CD4-positive, alpha-beta T cell treated with Interleukin-15 for 1 hour (primary cell): ENCODE data around the gene TPM3.
A peak's percentile ranks its signal among the peaks of the same experiment; 100 is the strongest.
"Not testable (repeated sequence)": the region's sequence is repeated elsewhere in the genome, so short reads cannot be mapped to it uniquely, and the experiment has no call there.

Experiments used
- DNase-seq: peaks from one replicate; pipeline ENCODE4 v3.0.0-alpha.2; 2020

Gene TPM3

DNA sequence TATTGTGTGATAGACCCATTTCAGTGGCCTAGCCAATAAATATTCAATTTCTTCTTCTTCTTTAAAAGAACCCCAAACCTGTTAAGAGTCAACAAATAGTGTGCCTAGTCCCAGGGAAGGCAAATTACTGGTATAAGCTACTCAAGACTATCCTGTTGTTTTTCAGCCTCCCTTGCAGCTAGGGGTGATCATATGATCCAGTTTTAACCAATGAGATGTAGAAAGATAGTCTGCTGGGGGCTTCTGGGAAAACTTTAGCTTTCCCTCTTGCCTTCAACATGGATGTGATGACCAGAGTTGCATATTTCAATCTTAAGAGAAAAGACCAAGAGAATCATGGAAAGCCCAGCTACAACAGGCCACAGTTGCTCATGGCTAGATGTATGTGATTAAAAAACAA lies 32.3 kb downstream of the TPM3 start:
- no peak for DNase-seq

DNA sequence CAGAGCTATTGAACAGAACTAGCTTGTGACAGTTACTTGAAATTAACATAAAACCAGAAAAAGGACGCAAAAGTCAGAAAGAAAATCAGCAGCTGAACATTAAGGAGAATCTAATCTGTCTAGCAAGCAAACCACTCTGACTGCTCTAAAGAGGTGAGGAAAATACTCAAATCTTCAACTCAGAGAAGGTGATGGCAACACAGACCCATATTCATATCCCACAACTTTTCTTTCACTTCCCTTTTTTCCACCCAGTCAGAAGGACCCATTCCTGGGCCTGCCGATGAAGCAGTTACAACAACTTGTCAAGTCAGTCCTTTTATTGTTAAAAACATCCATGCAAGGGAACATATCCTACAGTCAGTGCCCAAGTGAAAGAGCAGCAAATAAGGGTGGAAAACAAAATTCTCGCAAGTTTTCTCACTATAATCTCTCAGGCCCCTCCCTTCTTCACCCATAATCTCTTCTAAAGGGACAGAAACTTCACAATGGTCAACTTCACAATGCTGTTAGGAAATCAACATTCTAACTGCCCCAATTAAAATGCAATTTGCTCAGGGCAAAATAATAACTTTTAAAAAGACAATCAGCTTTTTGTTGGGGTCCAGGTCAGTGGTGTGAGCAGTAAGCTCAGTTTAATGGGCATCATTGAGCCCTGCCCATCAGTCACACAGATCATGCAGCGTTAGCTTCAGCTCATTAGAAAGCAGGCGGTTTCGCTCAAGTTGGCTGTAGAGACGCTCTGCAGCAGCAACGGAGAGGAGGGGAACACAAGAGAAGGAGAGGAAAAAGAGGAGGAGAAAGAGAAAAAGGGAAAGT lies 33.4 kb downstream of the TPM3 start:
- DNase-seq, result no peak

DNA sequence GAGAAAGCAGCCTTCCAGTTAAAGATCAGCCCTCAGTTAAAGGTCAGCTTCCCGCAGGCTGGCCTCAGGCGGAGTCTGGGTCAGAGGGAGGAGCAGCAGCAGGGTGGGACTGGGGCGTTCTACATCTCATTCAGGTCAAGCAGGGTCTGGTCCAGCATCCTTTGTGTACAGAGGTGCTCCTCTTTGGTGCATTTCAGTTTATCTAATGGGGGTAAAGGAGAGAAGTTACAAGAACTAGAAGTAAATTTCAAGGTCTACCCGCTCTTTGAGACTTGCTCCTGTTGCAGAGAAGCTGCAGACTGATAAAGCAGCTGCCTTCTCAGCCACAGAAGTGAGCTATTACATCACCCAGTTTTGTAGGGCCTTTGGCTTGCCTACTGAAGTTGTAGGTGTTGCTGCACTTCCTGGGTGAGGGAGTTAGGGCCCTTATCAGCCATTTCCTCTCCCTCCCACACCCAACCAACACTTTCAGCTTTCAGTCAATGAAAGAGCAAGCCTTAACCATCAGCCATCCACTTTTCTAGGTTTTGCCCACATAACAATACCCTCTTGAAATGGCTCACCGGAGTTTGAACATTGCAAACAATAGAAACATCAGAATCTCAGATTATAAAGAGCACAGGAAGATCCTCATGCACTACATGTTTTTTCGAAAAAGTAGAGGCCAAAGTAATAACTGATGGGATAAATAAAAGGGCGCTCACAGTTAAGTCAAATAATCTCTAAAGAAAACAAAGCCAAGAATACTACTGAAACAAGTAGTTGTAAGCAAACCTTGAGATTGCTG lies 34.2 kb downstream of the TPM3 start:
- DNase-seq, result peak; percentile 81

DNA sequence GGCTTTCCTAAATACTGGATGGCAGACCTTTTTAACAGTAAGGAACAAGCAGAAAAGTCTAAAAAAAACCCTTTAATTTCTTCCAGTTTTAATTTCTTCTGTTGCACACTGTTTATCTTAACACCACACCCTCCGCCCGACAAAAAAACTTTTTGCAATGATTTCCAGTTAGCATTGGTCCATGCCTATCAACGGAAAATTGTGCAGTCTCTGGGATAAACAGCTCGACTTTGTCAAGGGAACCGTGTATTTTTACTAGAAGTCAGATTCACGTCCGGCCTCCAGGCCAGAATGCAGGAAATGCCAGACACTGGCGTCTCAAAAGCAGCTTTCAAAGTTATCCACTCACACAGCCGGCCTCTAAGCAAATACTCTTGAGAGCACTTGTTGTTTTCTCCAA lies 36.6 kb downstream of the TPM3 start:
- no peak for DNase-seq

DNA sequence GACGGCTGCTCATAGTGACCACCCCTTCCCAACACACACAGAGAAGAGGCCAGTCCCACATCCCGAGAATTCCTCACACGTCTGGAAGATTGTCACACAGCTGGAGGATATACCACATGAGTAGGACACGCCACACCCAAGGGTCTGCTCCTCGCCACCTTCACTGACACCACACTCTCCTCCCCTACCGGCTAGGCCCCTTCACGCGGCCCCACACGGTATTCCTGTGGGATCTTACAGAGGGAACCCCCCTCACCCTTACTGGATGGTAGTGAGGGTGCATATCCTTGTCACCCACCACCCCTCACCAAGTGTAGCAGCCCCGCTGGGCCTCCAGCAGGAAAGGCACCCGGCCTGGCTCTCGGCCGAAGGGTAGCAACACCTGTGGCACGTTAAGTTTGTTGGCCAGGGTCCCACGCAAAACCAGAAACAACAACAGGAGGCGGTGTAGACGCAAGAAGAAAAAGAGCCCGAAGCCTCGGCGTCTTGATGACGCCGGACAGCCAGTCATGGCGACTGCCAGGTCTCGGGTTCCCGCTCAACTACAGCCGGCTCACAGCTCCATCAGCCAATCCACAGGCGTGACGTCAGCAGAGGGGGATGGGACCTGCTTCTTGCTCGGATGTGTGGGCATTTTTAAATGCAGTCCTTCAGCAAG lies 37.2 kb downstream of the TPM3 start, which contains the start of gene NUP210L:
Gene NUP210L (minus strand): TSS at position 540 of the 658 bp plus-strand sequence.
- no peak for DNase-seq

DNA sequence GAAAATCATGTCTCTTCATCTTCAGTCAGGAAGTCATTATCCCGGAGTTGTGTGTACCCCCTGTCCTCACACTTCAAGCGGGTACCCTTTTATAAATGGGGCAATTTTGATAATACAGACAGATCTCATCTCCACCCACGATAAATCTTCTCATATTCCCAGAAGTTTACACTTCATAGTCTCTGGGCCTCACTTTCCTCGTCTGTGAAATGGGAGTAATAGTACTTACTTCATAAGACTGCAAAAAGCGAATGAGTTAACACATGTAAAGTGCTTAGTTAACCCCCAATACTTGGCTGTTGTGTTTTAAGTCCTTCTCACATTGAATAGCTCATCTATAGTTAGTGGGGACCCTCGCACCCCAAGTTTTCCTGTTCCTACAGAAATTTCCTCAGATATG lies 37.8 kb downstream of the TPM3 start:
- no peak for DNase-seq

DNA sequence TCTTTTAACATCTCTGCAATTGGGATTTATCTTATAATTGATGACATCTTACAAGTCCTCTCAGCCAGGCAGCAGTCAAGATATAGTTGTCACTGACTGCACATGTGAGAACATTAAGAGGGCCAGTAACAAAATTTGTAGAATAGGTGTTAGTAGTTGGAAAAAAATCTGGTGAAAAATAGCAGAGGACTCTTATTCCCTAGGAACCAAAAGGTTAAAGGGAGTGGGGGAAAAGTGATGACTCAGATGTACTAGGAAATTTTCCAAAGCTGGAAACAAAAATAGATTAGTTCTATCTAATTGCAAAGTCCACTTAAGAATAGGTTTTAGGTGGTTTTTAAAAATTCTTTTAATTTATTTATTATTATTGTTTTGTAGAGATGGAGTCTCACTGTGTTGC lies 40.6 kb downstream of the TPM3 start:
- no peak for DNase-seq

DNA sequence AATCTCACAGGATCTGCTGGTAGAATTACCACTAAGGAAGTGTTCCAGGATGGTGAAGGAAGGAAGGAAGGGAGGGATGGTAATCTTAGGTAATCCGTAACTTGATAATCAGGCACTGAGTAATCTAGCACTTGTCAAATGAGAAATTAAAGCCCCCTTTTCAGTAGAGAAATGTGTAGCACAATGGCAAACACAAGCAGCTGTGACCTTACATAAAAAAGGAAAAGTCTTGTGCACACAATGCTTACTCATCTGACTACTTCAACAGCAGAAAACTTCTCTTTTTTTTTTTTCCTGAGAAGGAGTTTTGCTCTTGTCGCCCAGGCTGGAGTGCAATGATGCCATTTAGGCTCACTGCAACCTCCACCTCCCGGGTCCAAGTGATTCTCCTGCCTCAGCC lies 43.1 kb downstream of the TPM3 start:
- no peak for DNase-seq

DNA sequence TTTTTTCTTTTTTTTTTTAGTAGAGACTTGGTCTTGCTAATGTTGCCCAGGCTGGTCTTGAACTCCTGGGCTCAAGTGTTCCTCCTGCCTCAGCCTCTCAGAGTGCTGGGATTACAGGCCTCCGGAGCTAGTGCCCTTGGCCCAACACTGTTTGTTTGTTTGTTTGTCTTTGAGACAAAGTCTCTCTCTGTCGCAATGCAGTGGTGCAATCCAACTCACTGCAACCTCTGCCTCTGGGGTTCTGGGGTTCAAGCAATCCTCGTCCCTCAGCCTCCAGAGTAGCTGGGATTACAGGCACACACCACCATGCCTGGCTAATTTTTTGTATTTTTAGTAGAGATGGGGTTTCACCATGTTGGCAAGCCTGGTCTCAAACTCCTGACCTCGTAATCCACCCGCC lies 44.4 kb downstream of the TPM3 start:
- DNase-seq, result not testable (repeated sequence)

DNA sequence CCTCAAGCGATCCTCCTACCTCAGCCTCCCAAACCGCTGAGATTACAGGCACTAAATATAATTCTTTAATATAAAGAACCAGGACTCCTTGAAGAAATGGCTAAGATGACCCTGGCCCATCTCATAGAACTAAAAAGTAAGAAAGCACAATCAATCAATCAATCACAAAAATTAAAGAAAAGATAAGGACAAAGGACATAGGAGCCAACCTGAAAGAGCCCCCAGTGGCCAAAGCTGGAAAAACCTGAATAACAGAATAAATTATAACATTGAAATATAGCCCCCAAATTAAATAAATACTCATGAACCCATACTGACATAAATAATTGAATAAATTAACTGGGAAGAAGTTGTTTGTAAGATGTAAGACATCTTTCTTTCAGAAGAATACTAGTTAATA lies 45.9 kb downstream of the TPM3 start:
- no peak for DNase-seq

DNA sequence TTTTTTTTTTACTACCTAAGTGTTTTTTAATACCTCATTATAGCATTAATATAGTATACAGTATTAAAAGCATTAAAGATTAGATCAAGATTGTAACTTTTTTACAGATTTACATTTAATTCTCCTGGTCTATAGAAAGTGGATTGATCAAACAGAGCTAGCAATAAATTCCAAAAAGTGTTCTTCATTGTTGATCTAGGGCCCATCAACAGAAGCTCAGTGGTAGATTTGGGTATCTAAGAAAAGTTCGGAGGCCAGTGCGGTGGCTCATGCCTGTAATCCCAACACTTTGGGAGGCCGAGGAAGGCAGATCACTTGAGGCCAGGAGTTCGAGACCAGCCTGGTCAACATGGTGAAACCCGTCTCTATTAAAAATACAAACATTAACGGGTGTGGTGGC lies 49.5 kb downstream of the TPM3 start:
- DNase-seq, result no peak

DNA sequence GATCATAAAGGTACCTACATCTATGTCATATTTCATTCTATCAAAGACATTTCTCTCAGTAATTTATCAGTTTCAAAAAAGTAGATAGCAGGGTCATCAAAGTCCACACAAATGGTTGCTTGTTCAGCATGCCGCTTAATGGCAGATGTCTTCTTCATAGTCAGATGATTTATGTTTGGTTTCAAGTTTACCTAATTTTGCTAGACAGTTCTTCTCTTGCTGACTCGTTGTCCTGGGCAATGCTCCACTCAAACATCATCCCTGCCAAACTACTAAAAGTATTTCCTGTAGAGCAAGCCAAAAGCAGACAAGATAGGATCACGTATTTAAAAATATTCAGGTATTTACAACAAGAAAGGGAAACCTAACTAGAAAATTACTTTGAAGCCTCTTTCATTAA lies 50.7 kb downstream of the TPM3 start:
- DNase-seq, result no peak

DNA sequence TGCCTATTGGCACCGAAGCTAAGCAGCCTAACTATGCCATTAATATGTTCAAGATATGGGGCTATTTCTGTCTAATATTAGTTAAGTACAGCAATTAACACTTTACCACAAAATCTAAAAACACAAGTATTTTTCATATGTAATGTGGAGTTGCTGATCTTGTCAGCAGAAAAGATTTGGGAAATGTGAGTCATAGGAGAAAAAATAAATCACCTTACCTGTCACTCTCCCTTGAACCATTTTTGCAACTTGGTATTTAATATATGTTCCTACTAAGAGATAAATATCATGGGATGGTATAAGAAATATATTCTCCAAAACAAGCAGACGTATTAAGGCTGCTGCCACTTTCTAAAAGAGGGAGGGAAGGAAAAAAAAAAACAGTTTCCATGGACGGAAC lies 54.0 kb downstream of the TPM3 start:
- no peak for DNase-seq

DNA sequence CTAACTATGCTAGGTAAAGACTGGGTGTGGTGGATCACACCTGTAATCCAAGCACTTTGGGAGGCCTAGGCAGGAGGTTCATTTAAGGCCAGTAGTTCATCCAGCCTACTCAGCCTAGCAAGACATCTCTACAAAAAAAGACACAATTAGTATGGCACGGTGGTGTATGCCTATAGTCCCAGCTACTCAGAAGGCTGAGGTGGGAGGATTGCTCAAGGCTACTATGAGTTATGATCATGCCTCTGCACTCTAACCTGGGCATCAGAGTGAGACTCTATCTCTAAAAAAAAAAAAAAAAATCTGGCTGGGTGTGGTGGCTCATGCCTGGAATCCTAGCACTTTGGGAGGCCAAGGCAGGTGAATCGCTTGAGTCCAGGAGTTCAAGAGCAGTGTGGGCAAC lies 58.6 kb downstream of the TPM3 start:
- no peak for DNase-seq

DNA sequence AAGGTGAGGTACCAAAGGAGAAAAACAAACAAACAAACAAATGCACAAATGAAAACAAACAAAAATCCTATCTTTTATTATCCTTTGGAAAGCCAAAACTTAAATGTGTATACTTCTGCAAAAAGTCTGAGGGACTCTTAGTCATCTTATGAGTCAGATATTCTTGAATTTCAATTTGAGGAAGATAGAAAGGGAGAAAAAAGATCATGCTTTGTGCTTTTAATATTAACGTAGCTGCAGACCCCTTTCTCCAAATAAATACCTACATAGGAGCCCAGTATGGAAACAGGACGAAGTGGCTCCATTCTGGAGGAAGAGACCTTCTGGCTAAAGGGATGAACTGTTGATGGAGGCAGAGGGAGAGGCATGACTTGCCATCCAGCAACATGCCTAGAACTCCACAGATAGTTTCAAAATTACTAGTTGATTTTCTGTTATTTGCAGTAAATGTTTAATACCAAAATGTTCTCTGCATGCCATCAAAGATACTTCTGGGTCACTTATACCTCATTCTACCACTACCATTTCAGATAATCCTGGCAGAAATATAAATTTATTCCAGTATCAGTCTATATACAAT lies 62.4 kb downstream of the TPM3 start:
- DNase-seq, result no peak

DNA sequence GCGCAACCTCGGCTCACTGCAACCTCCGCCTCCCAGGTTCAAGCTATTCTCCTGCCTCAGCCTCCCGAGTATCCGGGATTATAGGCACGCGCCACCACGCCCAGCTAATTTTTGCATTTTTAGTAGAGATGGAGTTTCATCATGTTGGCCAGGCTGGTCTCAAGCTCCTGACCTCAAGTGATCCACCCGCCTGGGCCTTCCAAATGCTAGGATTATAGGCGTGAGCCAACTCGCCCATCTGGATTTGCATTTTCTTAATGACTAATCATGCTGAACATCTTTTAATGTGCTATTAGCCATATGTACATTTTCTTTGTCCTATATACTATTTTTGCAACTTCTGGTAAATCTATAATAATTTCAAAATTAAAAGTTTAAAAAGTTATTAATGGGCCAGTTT lies 68.7 kb downstream of the TPM3 start:
- DNase-seq, result not testable (repeated sequence)

DNA sequence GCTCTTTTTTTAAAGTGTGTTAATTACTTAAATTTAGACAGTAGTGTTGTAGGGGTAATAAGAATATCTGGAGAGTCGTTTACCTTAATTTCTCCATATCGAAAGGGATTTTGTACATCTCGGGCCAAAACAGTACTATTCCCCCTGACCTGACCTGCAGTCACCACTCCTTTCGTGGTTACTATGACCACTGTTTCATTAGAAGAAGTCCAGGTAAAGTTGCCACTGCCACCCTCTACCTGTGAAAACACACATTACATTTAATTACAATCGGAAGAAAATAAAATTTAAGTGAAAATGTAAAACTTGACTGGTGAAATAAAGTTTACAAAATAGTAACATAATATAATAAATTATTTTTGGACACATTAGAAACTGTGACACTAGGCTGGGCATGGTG lies 74.3 kb downstream of the TPM3 start:
- DNase-seq, result no peak

DNA sequence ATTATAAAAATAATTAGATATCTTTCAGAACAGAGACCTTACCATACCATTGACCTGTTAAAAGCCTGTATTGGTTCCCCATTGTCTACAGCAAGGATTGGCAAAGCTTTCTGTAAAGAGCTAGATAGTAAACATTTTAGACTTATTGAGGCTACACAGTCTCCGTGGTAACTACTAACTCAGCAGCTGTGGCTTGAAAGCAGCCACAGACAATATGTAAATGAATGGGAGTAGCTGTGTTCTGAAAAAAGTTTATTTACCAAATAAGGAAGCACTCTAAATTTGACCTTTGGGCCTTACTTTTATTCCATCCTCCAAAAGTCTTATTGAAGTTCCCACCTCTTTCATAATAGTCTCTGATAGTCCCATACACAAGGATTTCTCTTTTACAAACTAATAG lies 76.7 kb downstream of the TPM3 start:
- DNase-seq, result no peak
